Keratinocyte (primary cell): Measurements from ENCODE around the gene METTL1.

ENCODE experiments used
- CTCF ChIP-seq, 3 experiments: IDR thresholded peaks in 1 of 3; conservative IDR thresholded peaks in 1 of 3; optimal IDR thresholded peaks in 1 of 3; 2 replicates in 2 of 3; 3 replicates in 1 of 3; pipeline versions ENCODE3 to v1.5.1; 2011; ENCODE audit warnings: low read length in 3 of 3, mild to moderate bottlenecking in 3 of 3, moderate library complexity in 2 of 3, control low read depth in 1 of 3, inconsistent platforms in 1 of 3; ENCODE audit not compliant: insufficient read depth in 2 of 3; ENCODE audit errors: extremely low read depth in 1 of 3
- EZH2 ChIP-seq: IDR thresholded peaks from one replicate; pipeline ENCODE4 v1.6.1; 2012; ENCODE audit warnings: inconsistent platforms, mild to moderate bottlenecking, low read length, moderate library complexity

- TF ChIP-seq CTCF (optimal IDR thresholded peaks at IDR 0.05 in 1 of 3, IDR thresholded peaks at IDR 0.05 in 1 of 3, conservative IDR thresholded peaks at IDR 0.05 in 1 of 3; ENCODE audit: extremely low read depth in 1 of 3, insufficient read depth in 2 of 3, low read length in 3 of 3) (no peak), EZH2 (no peak)
Measured at GRCh38 chr12:57718641-57719528, 53.0 kb downstream of the METTL1 start.
